Esophagus squamous epithelium (tissue), 4 donors: ENCODE data around the gene FANCL.

ENCODE experiments used
- POLR2A ChIP-seq, 4 donors: fragments of 450-650 bp; IDR thresholded peaks; one replicate each; pipeline ENCODE4 v1.6.1; 2017; ENCODE audit warnings: antibody characterized with exemption in 4 of 4, mild to moderate bottlenecking in 4 of 4, moderate library complexity in 3 of 4
- TF ChIP-seq, protein P1 (sequence below), 6 experiments: fragments of 450-650 bp in 4 of 6; fragments of 200-600 bp in 2 of 6; sonication (generic) in 2 of 6; IDR thresholded peaks; one replicate each; pipeline ENCODE4 v1.5.1; 2016 to 2019; ENCODE audit warnings: antibody characterized with exemption in 6 of 6, mild to moderate bottlenecking in 4 of 6, moderate library complexity in 4 of 6

DNA sequence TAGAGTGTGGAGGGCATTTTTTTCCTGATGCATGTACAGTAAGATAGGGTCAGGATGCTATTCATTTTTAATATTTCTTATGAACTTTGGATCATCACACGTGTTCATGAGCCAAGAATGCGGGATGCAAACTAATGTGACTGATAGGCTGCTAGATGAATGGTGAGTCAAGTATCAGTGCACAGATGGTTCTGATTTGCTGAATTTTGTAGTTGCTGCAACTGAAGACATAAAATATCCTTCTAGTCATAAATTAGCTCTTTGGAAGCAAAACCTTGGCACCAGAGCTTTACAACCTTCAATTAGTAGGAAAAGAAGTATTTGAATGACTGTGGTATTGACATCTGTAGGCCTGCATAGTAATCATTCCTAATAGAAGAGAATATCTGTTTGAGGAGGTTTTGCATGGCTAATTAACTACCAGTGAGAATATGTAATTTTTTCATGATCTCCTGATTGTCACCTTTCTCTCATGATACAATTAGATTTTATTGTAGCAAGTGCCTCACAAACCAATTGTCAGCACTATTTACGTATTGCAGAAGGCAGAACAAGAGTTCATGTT lies 100.5 kb downstream of the FANCL start:
- TF ChIP-seq, protein P1, sequence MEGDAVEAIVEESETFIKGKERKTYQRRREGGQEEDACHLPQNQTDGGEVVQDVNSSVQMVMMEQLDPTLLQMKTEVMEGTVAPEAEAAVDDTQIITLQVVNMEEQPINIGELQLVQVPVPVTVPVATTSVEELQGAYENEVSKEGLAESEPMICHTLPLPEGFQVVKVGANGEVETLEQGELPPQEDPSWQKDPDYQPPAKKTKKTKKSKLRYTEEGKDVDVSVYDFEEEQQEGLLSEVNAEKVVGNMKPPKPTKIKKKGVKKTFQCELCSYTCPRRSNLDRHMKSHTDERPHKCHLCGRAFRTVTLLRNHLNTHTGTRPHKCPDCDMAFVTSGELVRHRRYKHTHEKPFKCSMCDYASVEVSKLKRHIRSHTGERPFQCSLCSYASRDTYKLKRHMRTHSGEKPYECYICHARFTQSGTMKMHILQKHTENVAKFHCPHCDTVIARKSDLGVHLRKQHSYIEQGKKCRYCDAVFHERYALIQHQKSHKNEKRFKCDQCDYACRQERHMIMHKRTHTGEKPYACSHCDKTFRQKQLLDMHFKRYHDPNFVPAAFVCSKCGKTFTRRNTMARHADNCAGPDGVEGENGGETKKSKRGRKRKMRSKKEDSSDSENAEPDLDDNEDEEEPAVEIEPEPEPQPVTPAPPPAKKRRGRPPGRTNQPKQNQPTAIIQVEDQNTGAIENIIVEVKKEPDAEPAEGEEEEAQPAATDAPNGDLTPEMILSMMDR (IDR thresholded peaks at IDR 0.05): no peak
- TF ChIP-seq POLR2A (IDR thresholded peaks at IDR 0.05): no peak
